NCI-H2227 (cell line): ENCODE data around the gene WWOX.

ENCODE experiments used
- DNase-seq: peaks from one replicate; lab custom pipeline; 2025; ENCODE audit not compliant: unreplicated experiment; lab: John Stamatoyannopoulos, UW

The WWOX gene

DNA sequence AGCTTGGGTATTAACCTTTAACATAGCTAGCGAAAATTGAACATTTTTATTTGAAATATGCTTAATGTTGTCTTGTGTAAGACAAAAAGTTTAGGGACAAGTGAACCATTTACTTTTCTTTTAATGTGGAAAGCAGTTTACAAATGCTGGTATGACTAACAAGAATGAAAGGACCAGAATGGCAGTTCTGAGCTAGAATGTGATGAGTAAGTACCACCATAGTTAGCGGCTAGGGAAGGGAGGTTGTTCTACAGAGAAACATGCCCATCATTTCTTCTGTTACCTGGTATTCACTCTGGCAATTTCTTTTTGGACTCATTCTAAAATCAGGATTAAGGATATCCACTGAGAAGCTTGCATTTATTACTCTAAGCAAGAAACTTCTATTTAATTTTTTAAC is 121.1 kb downstream of the WWOX start:
- DNase-seq: no peak

DNA sequence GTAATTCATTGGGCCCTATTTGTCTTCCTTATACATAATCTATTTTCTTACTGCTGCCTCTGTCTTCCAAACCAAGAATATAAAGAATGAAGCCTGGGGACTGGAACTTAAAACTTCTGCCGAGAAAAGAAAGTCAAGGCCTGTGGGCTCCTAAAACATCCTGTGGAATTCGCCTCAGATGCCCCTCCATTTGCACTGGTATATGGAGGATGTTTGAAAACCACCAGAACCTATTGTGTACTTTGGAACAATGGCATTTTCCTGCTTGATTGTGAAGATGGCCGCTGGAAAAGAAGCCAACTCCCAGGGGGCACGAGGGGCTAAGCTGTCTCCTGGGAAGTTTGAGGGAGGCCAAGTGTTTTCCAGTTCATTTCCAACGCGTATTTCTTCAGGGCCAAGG is 122.4 kb downstream of the WWOX start:
- no peak for DNase-seq

DNA sequence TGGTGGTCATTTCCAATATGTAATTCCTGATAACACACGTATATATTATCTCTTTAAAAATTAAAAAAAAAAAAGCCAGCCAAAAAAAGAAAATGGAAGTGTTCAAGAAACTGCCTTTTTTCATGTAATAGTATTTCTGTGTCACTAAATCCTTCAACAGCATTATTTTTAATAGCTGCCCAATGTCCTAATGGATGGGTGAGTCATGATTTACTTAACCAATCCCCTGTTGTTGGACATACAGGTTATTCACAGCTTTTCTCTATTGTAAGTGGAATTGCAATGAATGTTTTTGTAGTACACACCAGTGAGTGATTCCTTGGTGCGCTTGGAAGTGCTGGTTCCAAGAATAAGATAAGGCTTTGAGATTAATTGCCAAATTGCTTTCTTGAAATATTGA is 124.9 kb downstream of the WWOX start:
- no peak for DNase-seq

DNA sequence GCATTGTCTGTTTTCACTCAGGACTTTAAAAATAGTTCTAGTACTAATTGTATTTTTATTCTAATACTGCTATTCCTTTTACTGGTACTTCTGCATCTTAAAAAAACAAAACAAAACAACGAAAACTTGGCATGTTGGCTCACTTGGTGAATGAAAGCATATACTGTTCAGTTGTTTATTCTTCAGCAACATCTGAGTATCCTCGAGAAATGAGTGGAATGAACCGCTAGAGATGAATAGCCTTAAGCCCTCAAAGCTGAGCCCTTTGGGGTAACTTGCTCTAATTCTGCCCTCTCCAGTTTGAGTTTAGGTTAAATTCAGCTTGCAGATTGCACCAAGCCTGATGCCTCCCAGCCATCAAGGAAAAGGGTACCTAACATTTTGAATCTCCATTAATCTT is 126.5 kb downstream of the WWOX start:
- no peak for DNase-seq

DNA sequence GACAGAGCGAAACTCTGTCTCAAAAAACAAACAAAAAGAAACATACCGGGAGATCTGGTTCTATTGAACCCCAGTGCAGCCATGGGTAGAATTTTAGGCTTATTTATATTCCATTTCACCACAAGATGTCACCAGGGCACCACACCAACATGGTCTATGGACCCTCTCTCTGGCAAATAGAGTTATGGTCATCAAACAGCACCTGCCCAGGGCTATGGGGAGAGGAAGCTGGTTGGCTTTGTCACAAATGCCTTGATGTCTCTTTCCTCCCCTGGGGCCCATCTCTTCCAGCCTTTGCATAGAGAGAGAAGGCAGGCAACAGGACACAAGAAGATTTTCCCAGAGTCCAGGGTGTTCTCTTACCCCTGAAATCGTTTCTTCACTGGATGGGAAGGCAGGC is 128.4 kb downstream of the WWOX start:
- peak; percentile 5 for DNase-seq

DNA sequence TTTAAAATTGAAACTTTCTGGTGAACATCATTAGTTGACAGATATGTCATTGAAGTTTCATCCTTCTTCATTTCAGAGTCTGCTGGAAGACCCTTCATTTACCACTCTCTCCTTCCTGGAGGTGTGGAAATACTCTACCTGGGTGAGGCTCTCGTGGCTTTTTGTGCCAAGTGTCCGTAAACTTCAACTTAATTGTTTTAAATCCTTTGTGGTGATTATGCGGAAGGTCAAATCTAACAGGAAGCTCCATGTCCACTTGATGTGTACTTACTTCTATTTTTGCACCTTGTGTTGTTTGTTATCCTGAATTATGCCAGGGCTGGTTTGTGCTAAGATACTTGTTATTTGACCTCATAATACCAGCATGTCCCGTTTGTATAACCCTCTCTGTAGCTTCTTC is 129.2 kb downstream of the WWOX start:
- no peak for DNase-seq

DNA sequence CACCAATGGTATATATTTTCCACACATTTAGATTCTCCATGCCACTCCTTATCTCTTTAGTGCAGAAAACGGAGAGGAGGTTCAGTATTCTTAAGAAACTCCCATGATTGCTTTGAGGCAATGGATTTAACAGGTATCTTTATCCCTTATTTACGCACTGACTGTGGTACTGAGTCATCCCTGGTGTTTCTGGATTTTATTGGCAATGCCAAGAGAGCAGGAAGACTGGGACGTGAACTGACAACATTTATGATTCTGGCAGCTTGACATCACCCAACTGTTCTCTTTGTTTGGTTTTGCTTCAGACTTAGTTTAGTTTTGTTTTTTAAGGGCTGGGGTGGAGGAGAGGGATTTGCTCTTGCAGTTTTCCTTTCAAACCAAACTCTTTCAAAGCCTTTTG is 131.4 kb downstream of the WWOX start:
- no peak for DNase-seq

DNA sequence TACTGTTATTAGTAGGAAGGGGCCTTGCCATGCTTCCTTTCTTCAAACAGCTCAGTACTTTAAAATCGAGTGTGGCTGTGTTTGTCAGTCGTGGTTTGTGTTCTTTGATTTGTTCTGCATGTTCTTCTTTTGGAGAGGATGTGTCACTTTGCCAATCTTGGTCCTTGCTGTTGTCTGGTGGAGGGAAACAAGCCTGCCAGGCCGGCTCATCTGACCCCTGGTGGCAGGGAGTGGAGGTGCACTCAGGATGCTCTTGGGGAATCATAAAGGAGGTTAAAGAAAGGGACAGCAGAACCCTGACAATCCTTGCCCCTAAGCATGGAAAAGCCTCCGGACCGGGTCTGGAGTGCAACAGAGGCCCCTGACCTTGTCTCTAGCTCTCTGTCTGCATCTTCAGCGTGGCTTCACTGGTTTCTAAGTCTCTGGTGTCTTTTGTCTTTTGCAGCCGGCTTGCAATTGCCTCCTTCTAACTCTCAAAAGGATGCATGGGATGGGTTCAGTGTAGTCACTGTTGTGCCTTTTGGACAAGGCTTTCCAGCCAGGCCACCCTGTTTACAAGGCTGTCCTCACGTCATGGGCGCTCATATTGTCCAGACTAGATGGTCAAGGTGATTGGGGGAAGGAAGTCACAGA is 135.8 kb downstream of the WWOX start:
- peak; percentile 61 for DNase-seq

DNA sequence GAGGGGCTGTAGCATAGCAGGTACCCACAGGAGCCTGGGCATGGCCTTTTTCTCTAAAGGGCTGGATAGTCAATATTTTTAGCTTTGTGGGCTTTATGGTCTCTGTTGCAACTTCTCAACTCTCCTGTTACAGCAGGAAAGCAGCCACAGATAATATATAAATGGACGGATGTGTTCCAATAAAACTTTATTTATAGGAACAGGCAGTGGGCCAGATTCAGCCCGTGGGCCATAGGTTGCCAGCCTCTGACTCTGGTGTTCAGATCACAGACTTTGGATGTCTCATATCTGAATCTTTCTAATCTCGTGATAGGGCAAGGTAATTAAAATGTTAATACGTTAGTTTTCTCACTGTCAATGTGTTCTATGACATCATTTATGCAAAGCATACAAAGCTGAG is 136.4 kb downstream of the WWOX start:
- DNase-seq: no peak

DNA sequence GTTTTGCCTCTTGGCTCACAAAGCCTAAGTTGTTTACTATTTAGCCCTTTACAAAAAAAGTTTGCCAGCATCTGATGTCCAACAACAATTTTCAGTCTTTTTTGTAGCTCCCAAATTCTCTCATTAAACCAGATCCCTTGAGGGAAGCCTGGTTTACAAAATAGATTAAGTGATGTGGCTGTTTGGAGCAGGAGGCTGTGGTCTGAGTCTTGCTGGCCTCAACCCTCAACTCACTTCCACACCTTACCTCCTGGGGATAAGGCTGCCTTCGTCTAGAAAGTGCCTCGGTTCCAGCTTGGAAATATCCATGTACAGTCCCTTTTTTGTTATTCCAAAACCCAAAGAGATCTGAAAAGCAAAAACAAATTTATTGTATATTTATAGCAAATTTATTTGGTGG is 138.4 kb downstream of the WWOX start:
- no peak for DNase-seq

DNA sequence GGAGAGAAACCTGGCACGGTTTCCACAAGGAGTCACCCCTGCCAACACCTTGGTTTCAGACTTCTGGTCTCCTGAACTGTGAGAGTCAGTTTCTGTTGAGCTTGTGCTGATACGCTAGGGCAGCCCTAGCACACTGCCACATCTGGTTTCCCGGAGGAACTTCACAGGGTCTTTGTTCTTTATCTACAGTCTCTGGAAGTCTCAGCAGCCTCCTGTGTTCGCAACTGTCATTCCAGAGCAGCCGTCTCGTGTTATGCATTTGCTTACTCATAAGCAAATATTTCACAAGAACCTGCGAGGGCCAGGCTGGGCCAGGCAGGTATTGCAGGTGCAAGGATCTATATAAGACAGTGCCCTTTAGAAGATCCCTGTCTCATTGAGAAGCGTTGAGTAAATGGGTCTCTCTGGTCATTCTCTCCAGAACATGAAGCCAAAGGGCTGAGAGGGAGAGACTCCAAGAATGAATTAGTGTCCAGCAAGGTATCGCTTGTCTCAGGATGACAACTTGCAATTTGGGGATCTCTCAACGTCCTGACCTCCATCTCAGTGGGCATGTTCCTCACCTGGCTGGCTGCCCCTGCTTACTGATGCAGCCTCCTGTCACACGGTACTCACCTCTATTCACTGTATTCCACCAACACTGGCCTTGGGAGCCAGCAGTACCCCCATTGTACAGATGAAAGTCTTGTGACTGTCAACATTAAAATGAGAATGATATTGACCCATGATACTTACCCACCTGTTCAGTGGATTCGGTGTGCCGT is 141.2 kb downstream of the WWOX start:
- DNase-seq: no peak

DNA sequence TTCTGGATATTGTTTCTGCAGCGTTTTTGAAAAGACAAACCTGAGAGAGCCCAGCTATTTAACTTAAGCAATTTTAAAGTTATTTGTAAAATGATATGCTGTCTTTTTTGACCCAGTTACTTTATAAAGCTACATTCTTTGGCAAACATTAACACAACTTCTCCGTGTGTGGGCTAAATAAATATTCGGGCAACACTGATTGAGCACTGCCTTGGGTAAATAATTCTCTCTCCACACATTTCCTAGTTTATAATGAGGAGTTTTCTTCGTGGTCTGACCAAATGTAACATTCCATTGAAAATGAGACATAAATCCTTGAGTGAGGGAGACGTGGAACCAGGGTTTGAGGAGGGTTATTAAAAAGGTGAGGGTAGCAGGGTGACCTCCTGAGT is 142.8 kb downstream of the WWOX start:
- DNase-seq: no peak

DNA sequence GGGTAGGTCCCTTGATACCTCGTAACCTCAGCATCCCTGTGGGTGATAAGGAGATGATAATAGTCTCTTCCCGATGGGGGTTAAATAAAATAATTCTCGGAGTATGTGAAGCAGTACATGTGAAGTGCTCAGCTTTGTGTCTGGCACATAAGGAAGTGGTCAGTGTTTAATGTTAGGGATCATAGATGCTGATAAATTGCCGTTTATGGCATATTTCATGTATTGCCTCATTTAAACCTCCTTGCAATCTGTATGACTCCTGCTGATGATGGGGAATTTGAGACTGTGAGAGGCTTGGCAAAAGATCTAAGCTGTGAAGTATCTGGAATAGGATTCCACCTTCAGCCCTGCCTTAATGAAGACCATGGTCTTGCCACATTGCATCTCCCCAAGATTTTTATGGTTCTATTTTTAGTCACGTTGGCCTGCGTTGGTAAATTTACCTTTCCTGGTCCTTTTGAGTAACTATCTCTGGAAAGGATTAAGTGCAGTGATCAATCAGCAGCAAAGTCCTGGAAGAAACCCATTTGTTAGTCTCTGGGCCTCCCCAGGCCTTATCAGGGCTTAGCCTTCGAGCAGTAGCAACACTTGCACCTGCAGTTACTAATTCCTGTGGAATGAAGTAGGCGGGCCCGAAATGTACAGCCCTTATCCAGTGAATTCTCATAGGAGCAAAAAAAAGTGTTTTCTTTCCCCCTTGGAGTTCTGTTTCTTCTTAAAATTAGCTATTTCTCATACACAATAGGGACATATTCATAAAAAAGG is 144.9 kb downstream of the WWOX start:
- DNase-seq: no peak

DNA sequence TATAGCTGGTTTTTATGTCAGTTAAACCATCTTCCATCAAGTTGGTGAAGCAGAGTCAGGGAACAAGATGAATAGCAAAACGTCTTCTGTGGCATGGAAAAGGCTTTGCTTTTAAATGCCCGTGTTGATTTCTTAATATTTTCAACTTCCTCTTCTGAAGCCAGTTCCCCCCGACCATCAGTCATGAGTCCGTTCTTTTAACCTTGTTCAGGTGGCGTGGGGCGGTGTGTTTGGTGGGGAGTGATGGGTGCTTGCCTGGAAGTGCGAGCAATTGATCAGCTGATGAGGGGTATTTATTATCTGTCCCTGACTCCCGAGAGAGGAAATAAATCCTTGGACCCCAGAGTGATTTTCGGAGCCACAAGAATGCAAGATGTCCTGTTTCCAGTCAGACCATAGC is 147.1 kb downstream of the WWOX start:
- DNase-seq: no peak

DNA sequence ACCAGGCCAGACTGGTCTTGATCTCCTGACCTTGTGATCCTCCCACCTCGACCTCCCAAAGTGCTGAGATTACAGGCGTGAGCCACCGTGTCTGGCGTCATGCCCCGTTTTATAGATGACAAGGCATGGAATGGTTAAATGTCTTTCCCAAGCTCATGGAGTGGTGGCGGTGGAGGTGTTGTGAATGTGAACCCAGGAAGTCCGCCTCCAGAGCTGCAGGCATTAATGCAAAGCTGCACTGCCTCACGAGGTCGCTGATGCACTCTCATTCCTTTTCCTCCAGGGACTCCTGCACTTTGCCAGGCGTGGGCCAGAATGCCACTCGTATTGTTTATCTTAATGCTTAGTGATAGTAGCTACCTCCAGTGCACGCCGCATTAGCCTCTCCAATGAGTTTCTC is 149.6 kb downstream of the WWOX start:
- no peak for DNase-seq

DNA sequence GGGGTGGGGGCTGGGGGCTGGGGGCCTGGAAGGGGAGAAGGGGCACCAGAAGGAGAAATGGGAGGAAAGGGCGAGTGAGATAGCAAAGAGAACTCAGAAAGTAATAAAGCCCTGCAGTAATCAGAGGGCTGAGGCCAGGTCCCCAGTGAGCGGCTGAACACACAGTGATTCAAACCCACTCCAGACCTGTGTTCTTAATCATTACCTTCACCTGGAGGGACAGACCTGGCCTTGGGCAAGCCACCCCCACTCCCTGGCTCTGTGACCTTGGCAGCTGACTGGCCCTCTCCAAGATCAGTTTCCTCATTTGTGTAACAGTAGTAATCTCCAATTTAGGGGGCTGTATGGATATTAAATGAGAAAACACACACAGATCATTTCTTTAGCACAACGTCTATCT is 150.4 kb downstream of the WWOX start:
- no peak for DNase-seq

DNA sequence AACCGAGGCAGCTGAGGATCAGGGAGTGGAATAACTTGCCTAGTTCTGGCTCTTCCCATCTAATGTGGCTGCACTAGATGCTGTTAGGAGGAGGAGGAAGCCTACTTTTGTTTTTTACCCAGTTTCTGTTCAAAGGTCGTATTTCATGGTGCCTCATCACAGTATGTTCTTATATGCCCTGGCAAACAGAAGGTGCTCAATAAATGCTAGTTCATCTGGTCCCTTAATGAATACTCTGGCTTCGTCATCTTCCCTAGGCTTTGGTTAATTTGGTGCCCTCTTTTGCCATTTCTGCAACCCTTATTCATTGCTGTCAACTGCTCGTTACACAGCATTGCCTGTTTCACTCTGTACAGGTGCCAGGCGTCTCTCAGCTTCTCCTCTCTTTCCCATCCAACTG is 151.7 kb downstream of the WWOX start:
- DNase-seq: no peak

DNA sequence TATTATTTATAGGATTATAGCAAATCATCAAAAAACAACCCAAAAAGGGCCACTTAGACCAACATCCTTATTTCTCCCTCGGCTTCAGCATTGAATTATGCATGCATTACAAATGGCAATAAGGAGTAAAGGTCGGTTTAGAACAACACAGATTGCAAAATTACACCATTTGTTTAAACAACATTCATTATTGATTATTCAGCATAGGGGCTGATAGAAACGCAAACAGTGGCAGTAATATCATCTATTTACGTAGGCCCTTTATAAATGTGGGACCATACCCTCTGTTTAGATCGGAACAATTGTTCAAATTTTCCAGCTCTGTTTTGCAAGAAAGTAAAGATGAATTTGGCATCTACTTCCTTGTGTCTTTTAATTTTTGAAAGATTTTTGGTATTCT is 153.3 kb downstream of the WWOX start:
- DNase-seq: no peak

DNA sequence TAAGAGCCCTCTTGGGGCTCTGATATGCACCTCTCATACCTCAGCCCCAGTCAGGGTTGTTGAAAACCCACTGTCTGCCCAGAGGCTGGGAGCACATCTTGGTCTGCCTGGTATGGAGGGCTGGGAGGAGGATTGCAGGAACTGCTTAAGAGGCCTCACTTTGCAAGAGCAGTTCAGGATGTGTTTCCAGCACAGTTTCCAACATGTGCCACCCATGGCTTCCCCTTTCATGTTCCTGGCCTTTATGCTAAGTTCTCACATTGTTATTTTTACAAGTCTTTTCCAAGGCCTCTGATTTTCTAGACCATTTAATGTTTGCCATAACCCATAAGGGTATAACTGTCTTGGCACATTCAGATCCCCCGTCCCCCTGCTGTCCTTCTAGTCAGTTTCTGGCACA is 155.4 kb downstream of the WWOX start:
- no peak for DNase-seq

DNA sequence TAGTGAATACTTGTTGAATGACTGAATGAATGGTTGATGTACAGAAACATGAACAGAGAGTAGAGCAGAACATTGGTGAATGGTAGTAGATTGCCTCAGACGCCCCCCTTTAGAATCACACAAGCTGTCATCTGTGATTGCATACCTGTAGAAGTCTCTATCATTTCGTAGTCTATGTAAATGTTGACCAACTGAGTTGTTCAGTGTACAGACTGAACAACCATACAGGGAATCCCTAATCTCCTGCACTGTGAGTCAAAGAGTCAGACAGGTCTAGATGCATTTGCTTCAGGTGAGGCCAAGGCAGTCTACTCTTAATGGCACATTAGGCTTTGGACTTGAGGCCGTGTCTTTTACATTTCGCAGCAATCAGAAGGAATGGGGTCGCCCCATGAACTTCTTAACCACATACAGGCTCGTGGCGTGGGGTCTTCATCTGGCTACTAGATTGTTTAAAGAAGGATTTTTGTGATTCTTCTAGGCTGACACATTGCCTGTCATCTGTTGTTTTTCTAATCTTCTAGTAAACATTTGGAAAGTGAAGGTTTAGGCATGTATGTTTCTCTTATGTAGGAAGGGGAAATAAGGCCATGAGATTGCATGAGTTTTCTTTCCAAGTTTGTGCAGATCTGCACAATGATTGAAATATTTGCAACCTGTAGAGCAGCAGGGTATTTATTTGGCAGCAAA is 157.4 kb downstream of the WWOX start:
- DNase-seq: no peak

DNA sequence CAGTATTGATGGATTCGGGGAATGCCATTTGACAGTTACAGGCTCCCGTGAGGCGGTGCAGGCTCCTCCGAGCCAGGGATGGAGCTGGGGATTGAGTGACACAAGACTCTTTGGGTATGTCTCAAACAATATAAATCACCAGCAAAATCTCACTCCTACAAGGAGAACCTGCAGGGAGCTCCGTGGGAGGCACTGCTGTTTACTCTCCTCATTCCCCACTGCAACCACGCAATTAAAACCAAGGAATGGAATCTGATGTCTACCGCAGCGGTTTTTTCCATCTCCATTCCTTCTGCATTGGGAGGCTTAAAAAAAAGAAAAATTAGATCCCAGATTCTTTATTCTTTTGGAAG is 157.9 kb downstream of the WWOX start:
- DNase-seq: peak; percentile 1
